Measurements from ENCODE around the gene IL20RA. TPM values are rescaled to one million over a fixed set of nuclear protein-coding genes. Genes with fewer than 3 reads are reported as not detected.
A peak's percentile ranks its signal among the peaks of the same experiment; 100 is the strongest.
"Not testable (repeated sequence)": the region's sequence is repeated elsewhere in the genome, so short reads cannot be mapped to it uniquely, and the experiment has no call there.

The IL20RA gene
- total RNA-seq, 2 donors from 2014 or later: not detected

- H3K4me1 Mint-ChIP-seq (ENCODE audit: low read depth): no peaks in the 10 kb centered on the region
- H3K27ac Mint-ChIP-seq: no peak overlapping the region
- no peak for ATAC-seq (replicated peaks in 1 of 2)
- no peak for DNase-seq
- H3K4me3 Mint-ChIP-seq: peak overlapping the region; percentile 49 to 55
- H3K9me3 Mint-ChIP-seq: no peaks in the 10 kb centered on the region
- H3K36me3 Mint-ChIP-seq (ENCODE audit: insufficient read depth in 2 of 2): no peaks in the 10 kb centered on the region
- peaks cover 55% of the 10 kb centered on the region for H3K27me3 Mint-ChIP-seq (ENCODE audit: low read depth)
Measured at GRCh38 chr6:136990242-136990578, 54.6 kb downstream of the IL20RA start.

DNA sequence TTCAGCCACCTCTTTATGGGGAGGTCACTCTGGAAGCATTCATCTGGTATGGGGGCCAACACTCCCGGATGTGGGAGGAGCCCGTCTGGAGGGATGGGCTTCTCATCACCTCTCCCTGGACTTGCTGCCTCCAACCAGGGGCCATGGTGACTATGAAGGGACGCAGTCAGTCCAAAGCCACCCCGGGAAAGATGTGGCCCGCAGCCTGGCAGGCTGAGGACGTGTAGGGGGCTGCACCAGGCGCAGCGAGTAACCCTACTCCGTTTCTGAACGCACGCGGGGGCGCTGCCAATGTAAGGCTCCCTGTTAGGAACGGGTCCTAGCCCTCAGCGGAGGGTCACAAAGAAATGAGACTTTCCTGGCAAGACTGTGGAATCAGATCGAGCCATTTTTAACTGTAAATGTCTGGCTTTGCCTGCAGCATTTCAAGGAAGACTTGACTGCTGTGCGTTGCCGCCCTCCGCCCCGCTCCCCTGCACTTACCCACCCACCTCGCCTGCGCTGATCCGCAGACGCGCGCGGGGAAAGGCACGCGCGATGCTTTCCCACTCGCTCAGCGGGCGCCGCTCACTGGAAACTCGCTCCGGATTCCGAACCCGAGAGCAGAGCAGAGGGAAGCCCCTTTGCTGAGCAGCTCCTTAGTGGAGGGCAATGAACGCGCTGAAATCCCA is 55.1 kb downstream of the IL20RA start:
- ATAC-seq (replicated peaks in 1 of 2): peak in 1 of 2 donors; percentile 36
- Mint-ChIP-seq H3K27ac (no peak overlapping the region), H3K36me3 (ENCODE audit: insufficient read depth in 2 of 2) (no peaks in the 10 kb centered on the region), H3K9me3 (no peaks in the 10 kb centered on the region), H3K4me1 (ENCODE audit: low read depth) (no peaks in the 10 kb centered on the region), H3K4me3 (peak overlapping the region; percentile 55 to 56), H3K27me3 (ENCODE audit: low read depth) (peaks cover 55% of the 10 kb centered on the region)
- peak; percentile 2 to 3 for DNase-seq

GRCh38 chr6:136987526-136987925 is 57.2 kb downstream of the IL20RA start:
- ATAC-seq (replicated peaks in 1 of 2): no peak
- Mint-ChIP-seq H3K27me3 (ENCODE audit: low read depth) (peaks cover 49% of the 10 kb centered on the region), H3K4me1 (ENCODE audit: low read depth) (no peaks in the 10 kb centered on the region)

GRCh38 chr6:136985502-136985901 is 59.3 kb downstream of the IL20RA start:
- no peak overlapping the region for H3K4me3 Mint-ChIP-seq
- no peak for ATAC-seq (replicated peaks in 1 of 2)

More at GRCh38 chr6:136987526-136987925, 57.2 kb downstream of the IL20RA start:
- DNase-seq: no peak
- H3K27ac Mint-ChIP-seq: no peak overlapping the region
- H3K36me3 Mint-ChIP-seq (ENCODE audit: insufficient read depth in 2 of 2): no peaks in the 10 kb centered on the region
- no peak overlapping the region for H3K4me3 Mint-ChIP-seq
- no peaks in the 10 kb centered on the region for H3K9me3 Mint-ChIP-seq

GRCh38 chr6:136984578-136984977 is 60.2 kb downstream of the IL20RA start:
- H3K4me1 Mint-ChIP-seq (ENCODE audit: low read depth): no peaks in the 10 kb centered on the region
- no peaks in the 10 kb centered on the region for H3K9me3 Mint-ChIP-seq
- H3K4me3 Mint-ChIP-seq: no peak overlapping the region
- H3K27ac Mint-ChIP-seq: no peak overlapping the region
- peaks cover 22% of the 10 kb centered on the region for H3K27me3 Mint-ChIP-seq (ENCODE audit: low read depth)
- DNase-seq: no peak
- no peak for ATAC-seq (replicated peaks in 1 of 2)
- no peaks in the 10 kb centered on the region for H3K36me3 Mint-ChIP-seq (ENCODE audit: insufficient read depth in 2 of 2)

More at GRCh38 chr6:136985502-136985901, 59.3 kb downstream of the IL20RA start:
- Mint-ChIP-seq H3K36me3 (ENCODE audit: insufficient read depth in 2 of 2) (no peaks in the 10 kb centered on the region), H3K27ac (no peak overlapping the region), H3K27me3 (ENCODE audit: low read depth) (peaks cover 32% of the 10 kb centered on the region), H3K4me1 (ENCODE audit: low read depth) (no peaks in the 10 kb centered on the region), H3K9me3 (no peaks in the 10 kb centered on the region)
- DNase-seq: no peak

- Mint-ChIP-seq H3K27ac (no peak overlapping the region), H3K4me1 (ENCODE audit: low read depth) (no peaks in the 10 kb centered on the region), H3K4me3 (no peak overlapping the region), H3K36me3 (ENCODE audit: insufficient read depth in 2 of 2) (no peaks in the 10 kb centered on the region), H3K9me3 (no peaks in the 10 kb centered on the region), H3K27me3 (ENCODE audit: low read depth) (peaks cover 19% of the 10 kb centered on the region)
- no peak for DNase-seq
- ATAC-seq (replicated peaks in 1 of 2): no peak
Measured at GRCh38 chr6:136983687-136984086, 61.1 kb downstream of the IL20RA start.

- no peak overlapping the region for H3K27ac Mint-ChIP-seq
- no peaks in the 10 kb centered on the region for H3K4me1 Mint-ChIP-seq (ENCODE audit: low read depth)
- DNase-seq (no peak), ATAC-seq (replicated peaks in 1 of 2) (no peak)
- H3K27me3 Mint-ChIP-seq (ENCODE audit: low read depth): peaks cover 11% of the 10 kb centered on the region
- H3K36me3 Mint-ChIP-seq (ENCODE audit: insufficient read depth in 2 of 2): no peaks in the 10 kb centered on the region
- H3K9me3 Mint-ChIP-seq: no peaks in the 10 kb centered on the region
- no peak overlapping the region for H3K4me3 Mint-ChIP-seq
Measured at GRCh38 chr6:136982928-136983327, 61.8 kb downstream of the IL20RA start.

DNA sequence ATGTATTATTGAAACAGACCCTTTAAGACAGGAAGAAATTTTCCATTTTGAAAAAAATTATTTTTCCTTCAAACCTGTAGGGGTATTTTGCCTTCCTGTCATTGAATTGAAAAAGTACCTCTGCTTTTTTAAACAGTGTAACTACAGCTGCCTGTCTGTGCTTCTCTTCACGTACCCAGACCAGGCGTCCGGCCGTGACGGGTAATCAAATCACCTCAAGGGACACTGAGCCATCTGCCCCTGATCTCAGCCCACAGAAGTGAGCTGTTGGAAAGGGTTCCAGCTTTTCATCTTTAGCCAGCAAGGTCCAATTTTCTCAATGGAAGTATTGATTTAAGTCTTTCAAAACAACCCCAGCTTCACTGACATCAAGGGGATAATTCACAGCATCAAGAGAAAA is 64.7 kb downstream of the IL20RA start:
- Mint-ChIP-seq H3K4me1 (ENCODE audit: low read depth) (no peaks in the 10 kb centered on the region), H3K9me3 (no peaks in the 10 kb centered on the region), H3K36me3 (ENCODE audit: insufficient read depth in 2 of 2) (no peaks in the 10 kb centered on the region), H3K27me3 (ENCODE audit: low read depth) (peaks cover 5% of the 10 kb centered on the region), H3K27ac (no peak overlapping the region), H3K4me3 (no peak overlapping the region)
- no peak for ATAC-seq (replicated peaks in 1 of 2)
- DNase-seq: no peak

GRCh38 chr6:136979206-136979605 is 65.6 kb downstream of the IL20RA start:
- Mint-ChIP-seq H3K27ac (no peak overlapping the region), H3K27me3 (ENCODE audit: low read depth) (peaks cover 5% of the 10 kb centered on the region), H3K9me3 (no peaks in the 10 kb centered on the region), H3K36me3 (ENCODE audit: insufficient read depth in 2 of 2) (no peaks in the 10 kb centered on the region), H3K4me1 (ENCODE audit: low read depth) (no peaks in the 10 kb centered on the region), H3K4me3 (no peak overlapping the region)
- ATAC-seq (replicated peaks in 1 of 2): no peak
- no peak for DNase-seq

DNA sequence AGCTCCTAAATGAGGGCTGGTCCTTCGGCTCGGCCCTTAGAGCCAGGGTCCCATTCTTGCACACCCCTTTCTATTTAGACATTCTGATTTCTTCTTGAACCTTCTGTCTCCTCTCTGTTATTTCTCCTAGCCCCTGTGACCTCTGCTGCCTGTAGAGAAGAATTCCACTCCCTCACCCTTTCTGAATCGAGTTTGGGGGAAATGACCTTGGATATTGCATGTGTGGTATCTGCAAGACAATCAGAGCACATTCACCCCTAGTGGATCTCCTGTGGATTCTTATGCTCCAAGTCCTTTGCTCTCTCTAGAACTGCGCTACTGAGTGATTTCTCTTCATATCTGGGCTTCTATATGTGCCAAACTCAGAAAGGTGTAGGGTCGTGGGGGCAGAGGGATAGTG is 67.7 kb downstream of the IL20RA start:
- H3K27me3 Mint-ChIP-seq (ENCODE audit: low read depth): peaks cover 7% of the 10 kb centered on the region
- no peaks in the 10 kb centered on the region for H3K4me1 Mint-ChIP-seq (ENCODE audit: low read depth)
- ATAC-seq (replicated peaks in 1 of 2) (no peak), DNase-seq (no peak)
- H3K36me3 Mint-ChIP-seq (ENCODE audit: insufficient read depth in 2 of 2): no peaks in the 10 kb centered on the region
- no peak overlapping the region for H3K4me3 Mint-ChIP-seq
- no peak overlapping the region for H3K27ac Mint-ChIP-seq
- no peaks in the 10 kb centered on the region for H3K9me3 Mint-ChIP-seq

DNA sequence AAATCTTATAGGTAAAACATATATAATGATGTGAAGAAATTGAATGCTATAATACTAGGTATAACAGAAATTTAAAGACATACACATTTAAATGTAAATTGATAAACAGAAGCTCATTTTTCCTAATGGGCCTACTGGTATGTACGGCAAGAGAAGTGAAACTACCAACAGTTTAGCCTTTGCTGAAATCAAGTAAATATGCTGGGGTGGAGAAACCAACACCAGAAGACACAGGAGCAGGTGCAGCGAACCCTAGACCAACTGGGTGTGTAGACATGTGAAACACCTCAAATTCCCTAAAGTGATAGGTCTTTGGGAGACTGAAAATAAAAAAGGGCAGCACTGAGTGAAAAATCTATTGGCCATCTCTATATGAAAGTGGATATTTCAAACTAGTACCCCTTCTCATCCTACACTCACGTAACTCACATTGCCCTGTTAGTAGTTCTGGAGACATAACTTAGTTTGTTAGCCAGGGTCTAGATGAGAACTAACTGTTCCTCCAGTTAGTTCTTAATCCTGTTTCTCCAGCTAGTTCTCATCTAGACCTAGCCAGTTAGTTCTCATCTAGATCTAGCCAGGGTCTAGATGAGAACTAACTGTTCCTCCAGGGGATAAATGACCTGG is 69.6 kb downstream of the IL20RA start:
- Mint-ChIP-seq H3K4me3 (no peak overlapping the region), H3K27ac (no peak overlapping the region), H3K27me3 (ENCODE audit: low read depth) (peaks cover 11% of the 10 kb centered on the region), H3K4me1 (ENCODE audit: low read depth) (no peaks in the 10 kb centered on the region), H3K36me3 (ENCODE audit: insufficient read depth in 2 of 2) (no peaks in the 10 kb centered on the region), H3K9me3 (no peaks in the 10 kb centered on the region)
- no peak for ATAC-seq (replicated peaks in 1 of 2)
- no peak for DNase-seq

GRCh38 chr6:136973781-136974180 is 71.0 kb downstream of the IL20RA start:
- not testable (repeated sequence) for DNase-seq; ATAC-seq (replicated peaks in 1 of 2); H3K36me3 Mint-ChIP-seq (ENCODE audit: insufficient read depth in 2 of 2); H3K27ac Mint-ChIP-seq; H3K4me3 Mint-ChIP-seq; H3K4me1 Mint-ChIP-seq (ENCODE audit: low read depth); H3K9me3 Mint-ChIP-seq; H3K27me3 Mint-ChIP-seq (ENCODE audit: low read depth)

- Mint-ChIP-seq H3K4me1 (ENCODE audit: low read depth) (peaks cover 5% of the 10 kb centered on the region), H3K36me3 (ENCODE audit: insufficient read depth in 2 of 2) (no peaks in the 10 kb centered on the region), H3K4me3 (no peak overlapping the region), H3K27me3 (ENCODE audit: low read depth) (peaks cover 21% of the 10 kb centered on the region), H3K9me3 (no peaks in the 10 kb centered on the region), H3K27ac (no peak overlapping the region)
- ATAC-seq (replicated peaks in 1 of 2): no peak
- no peak for DNase-seq
Measured at GRCh38 chr6:136971609-136972008, 73.2 kb downstream of the IL20RA start.

DNA sequence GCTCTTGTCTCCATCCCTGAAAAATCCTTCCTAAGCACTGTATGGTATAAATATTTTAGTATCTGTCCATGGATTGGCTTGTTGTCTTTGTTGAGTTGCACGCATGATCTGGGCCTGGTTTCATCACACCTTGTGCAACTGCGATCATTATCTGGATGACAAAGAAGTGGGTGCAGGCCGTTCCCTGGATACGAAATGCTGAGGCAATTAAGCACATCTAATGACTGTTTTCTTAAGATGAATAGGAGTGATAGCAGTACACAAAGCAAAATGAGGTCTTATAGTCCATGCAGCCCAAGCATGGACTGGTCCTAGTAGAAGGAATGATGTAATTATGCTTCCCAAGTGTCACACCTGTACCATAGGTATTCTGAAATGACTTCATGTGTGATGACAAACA is 74.8 kb downstream of the IL20RA start:
- Mint-ChIP-seq H3K36me3 (ENCODE audit: insufficient read depth in 2 of 2) (no peaks in the 10 kb centered on the region), H3K27ac (no peak overlapping the region), H3K9me3 (no peaks in the 10 kb centered on the region), H3K4me3 (no peak overlapping the region), H3K27me3 (ENCODE audit: low read depth) (peaks cover 32% of the 10 kb centered on the region), H3K4me1 (ENCODE audit: low read depth) (peaks cover 5% of the 10 kb centered on the region)
- no peak for ATAC-seq (replicated peaks in 1 of 2)
- DNase-seq: no peak
